ENCODE data around the gene TTC13.

Gene TTC13

DNA sequence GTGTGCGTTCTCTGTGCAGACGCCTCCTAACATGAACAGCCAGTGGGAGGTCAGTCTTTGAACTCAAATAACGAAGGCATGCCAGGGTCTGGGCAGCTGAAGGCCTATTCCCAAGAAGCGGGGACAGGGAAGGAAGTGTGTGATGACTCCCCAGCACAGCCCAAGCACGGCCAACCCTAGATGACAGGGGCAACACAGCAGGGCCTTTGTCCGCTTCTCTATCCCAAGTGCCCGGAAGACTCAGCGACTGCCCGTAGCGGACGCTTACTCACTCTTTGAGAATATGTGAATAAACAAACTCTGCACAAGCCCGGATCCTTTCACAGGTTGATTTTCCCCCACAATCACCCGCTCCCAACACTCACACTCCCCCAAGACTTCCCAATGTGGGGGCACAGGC is 121.6 kb downstream of the TTC13 start:
- Histone ChIP-seq H3K4me3 (ENCODE audit: low read length) (no peak overlapping the region), H2AFZ (ENCODE audit: low read depth, low read length) (no peak overlapping the region), H3K4me1 (ENCODE audit: insufficient read depth, low read length) (peaks cover 46% of the 10 kb centered on the region), H3K27me3 (ENCODE audit: insufficient read depth, low read length) (no peaks in the 10 kb centered on the region), H3K9me3 (ENCODE audit: low read length) (peaks cover 20% of the 10 kb centered on the region), H3K36me3 (ENCODE audit: insufficient read depth, low read length) (peaks cover 53% of the 10 kb centered on the region)
